ENCODE measurements around the gene TESPA1.
"Not testable (repeated sequence)": the region's sequence is repeated elsewhere in the genome, so short reads cannot be mapped to it uniquely, and the experiment has no call there.

Gene TESPA1

GRCh38 chr12:54943292-54943691, 41.3 kb downstream of the TESPA1 start:
- DNase-seq: not testable (repeated sequence)

GRCh38 chr12:54941659-54942058, 42.9 kb downstream of the TESPA1 start:
- no peak for DNase-seq

GRCh38 chr12:54940727-54941315, 43.7 kb downstream of the TESPA1 start:
- no peak for DNase-seq

- DNase-seq: no peak
Observed at GRCh38 chr12:54937929-54938328, 46.6 kb downstream of the TESPA1 start.

- DNase-seq: no peak
Observed at GRCh38 chr12:54937376-54937775, 47.2 kb downstream of the TESPA1 start.

GRCh38 chr12:54936736-54937135, 47.8 kb downstream of the TESPA1 start:
- no peak for DNase-seq

GRCh38 chr12:54935235-54935951, 49.2 kb downstream of the TESPA1 start:
- no peak for DNase-seq

GRCh38 chr12:54934419-54934818, 50.1 kb downstream of the TESPA1 start:
- DNase-seq: no peak

GRCh38 chr12:54933376-54933775, 51.2 kb downstream of the TESPA1 start:
- no peak for DNase-seq

- no peak for DNase-seq
Observed at GRCh38 chr12:54932691-54933090, 51.9 kb downstream of the TESPA1 start.

- DNase-seq: no peak
Observed at GRCh38 chr12:54932038-54932437, 52.5 kb downstream of the TESPA1 start.

- no peak for DNase-seq
Observed at GRCh38 chr12:54929998-54930397, 54.6 kb downstream of the TESPA1 start.

GRCh38 chr12:54926246-54926645, 58.3 kb downstream of the TESPA1 start:
- no peak for DNase-seq

- DNase-seq: no peak
Observed at GRCh38 chr12:54924972-54925707, 59.4 kb downstream of the TESPA1 start.

- no peak for DNase-seq
Observed at GRCh38 chr12:54917001-54917488, 67.5 kb downstream of the TESPA1 start.

Measured in NCI-H524 treated with DMSO at 0.1 percent for 48 hours (cell line).